Panc1 (cell line): ENCODE data around the gene ABCC11. TPM values are rescaled to one million over a fixed set of nuclear protein-coding genes. Genes with fewer than 3 reads are reported as not detected.

Experiments
- ATAC-seq: fragments of 200-7000 bp; cut with Tn5 transposase; 2 replicates; pipeline ENCODE4 v1.9.1; 2020; ENCODE audit warnings: mild to moderate bottlenecking, moderate library complexity
- BruUV-seq: library from RNA; stranded (reverse); fragments of 400-500 nt; replicated peaks from 2 replicates; lab custom pipeline; 2021; lab: Mats Ljungman, UMichigan
- CTCF ChIA-PET: fragments of 300-600 bp; sonication (Branson Sonifier 250); formaldehyde crosslinking; loops from one replicate; lab custom pipeline; 2022; ENCODE audit warnings: antibody characterized with exemption; lab: Charles Lee
- POLR2A ChIA-PET: fragments of 300-600 bp; sonication (Branson Sonifier 250); formaldehyde crosslinking; loops from one replicate; lab custom pipeline; 2022; ENCODE audit warnings: antibody characterized with exemption; lab: Charles Lee
- DNase-seq: peaks from one replicate; pipeline ENCODE4 v3.0.0-alpha.2; 2010; ENCODE audit warnings: low read depth, low spot score
- H3K27ac ChIP-seq: 2 replicates; pipeline ENCODE4 v1.5.1; 2011; ENCODE audit warnings: mild to moderate bottlenecking, low read length, inconsistent platforms
- H3K27me3 ChIP-seq: fragments of 200-500 bp; sonication (Bioruptor generic); 2 replicates; pipeline ENCODE4 v1.6.0; 2014; ENCODE audit warnings: low read length, inconsistent platforms; ENCODE audit not compliant: control insufficient read depth, insufficient read depth
- H3K36me3 ChIP-seq: fragments of 200-500 bp; sonication (Bioruptor generic); 2 replicates; pipeline ENCODE4 v1.5.1; 2014; ENCODE audit warnings: inconsistent platforms, mild to moderate bottlenecking, low read length, moderate library complexity; ENCODE audit not compliant: control insufficient read depth, insufficient read depth
- H3K4me1 ChIP-seq: 2 replicates; pipeline ENCODE4 v1.5.1; 2011; ENCODE audit warnings: inconsistent platforms, mild to moderate bottlenecking, low read length, moderate library complexity; ENCODE audit not compliant: control insufficient read depth, insufficient read depth
- H3K4me3 ChIP-seq, 2 experiments: 2 replicates each; pipeline ENCODE4 v1.5.1; 2011 to 2012; ENCODE audit warnings: low read depth in 2 of 2, low read length in 2 of 2, mild to moderate bottlenecking in 2 of 2, inconsistent platforms in 1 of 2, moderate library complexity in 1 of 2
- H3K9me3 ChIP-seq: fragments of 200-500 bp; sonication (Bioruptor generic); 2 replicates; pipeline ENCODE4 v1.5.1; 2014; ENCODE audit warnings: low read depth, mild to moderate bottlenecking, inconsistent platforms, low read length, moderate library complexity; ENCODE audit not compliant: control insufficient read depth, insufficient read depth
- POLR2AphosphoS5 ChIP-seq: IDR thresholded peaks from 2 replicates; pipeline ENCODE4 v1.6.1; 2012; ENCODE audit warnings: mild to moderate bottlenecking, low read depth, low read length, moderate library complexity
- SIN3A ChIP-seq: IDR thresholded peaks from 2 replicates; pipeline ENCODE4 v1.6.1; 2012; ENCODE audit warnings: low read depth, mild to moderate bottlenecking, low read length, moderate library complexity, borderline replicate concordance; ENCODE audit not compliant: insufficient read depth
- TCF7L2 ChIP-seq: IDR thresholded peaks from 2 replicates; pipeline ENCODE4 v1.6.1; 2011; ENCODE audit warnings: mild to moderate bottlenecking, low read depth, low read length, inconsistent platforms
- in situ Hi-C: cut with HindIII; loops from 2 replicates; pipeline ENCODE4 v1.10.0; 2016; ENCODE audit warnings: low sequenced_read_pairs, low pct_unique_long_range_greater_than_20kb
- intact Hi-C: fragments of 100-400 bp; cut with micrococcal nuclease; formaldehyde crosslinking; loops from one replicate; pipeline ENCODE4 v1.10.0; 2022; ENCODE audit not compliant: unreplicated experiment
- total RNA-seq: library from RNA; stranded (reverse); gene quantifications from one replicate; pipeline ENCODE4 v1.2.1, GENCODE V29; 2021; ENCODE audit not compliant: unreplicated experiment
- TF ChIP-seq, protein P1 (sequence below), 2 experiments: IDR thresholded peaks; 2 replicates each; pipeline ENCODE4 v1.6.1; 2011 to 2012; ENCODE audit warnings: low read depth in 2 of 2, control low read depth in 1 of 2, low read length in 1 of 2, mild to moderate bottlenecking in 1 of 2, moderate library complexity in 1 of 2; ENCODE audit not compliant: insufficient read depth in 1 of 2
- TF ChIP-seq, protein P2 (sequence below): fragments of 450-650 bp; IDR thresholded peaks from 2 replicates; pipeline ENCODE4 v1.5.1; 2017; ENCODE audit warnings: mild to moderate bottlenecking

The ABCC11 gene
- total RNA-seq, 1 experiment from 2014 or later, result not detected

DNA sequence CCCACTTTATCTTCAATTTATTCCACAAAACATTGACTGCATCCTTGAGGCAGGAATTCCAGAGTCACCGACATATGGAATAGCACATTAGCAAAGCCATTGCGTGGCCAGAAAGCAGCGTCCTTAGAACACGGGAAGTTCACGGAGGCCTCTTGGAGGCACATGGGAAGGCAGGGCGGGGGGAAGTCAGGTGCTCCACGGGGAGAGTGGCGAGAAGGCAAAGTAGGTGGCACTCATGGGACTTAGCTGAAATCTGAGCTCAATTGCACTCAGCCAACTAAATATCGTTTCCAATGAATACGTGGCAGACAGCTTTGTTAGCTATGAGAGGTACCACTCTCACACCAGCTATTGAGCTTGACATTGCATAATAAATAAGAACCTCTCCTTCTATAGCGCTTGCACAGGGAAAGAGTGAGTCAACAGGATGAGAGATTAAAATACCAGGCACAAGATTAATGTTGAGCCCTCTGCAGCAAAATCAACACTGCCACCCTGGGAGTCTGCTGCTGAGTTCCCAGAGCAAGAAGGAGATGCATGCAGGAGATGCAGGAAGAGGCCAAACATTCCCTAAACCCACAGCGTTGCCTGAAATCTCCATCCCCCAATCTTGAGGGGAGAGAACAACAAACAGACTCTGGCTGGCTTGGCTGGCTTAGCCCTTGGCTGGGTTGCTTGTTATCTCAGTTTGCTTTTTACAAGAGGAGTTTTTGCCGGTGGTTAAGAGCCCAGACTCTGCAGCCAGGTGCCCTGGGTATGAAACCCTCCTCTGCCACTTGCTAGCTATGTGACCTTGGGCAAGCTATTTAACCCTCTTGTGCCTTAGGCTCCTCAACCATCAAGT is 120.3 kb downstream of the ABCC11 start:
- BruUV-seq, result no TSS peak
- DNase-seq (peak; percentile 91), ATAC-seq (peak; percentile 87)
- TF ChIP-seq POLR2AphosphoS5, result peak; percentile 81; the same call in 1 of the 2 replicates
- TF ChIP-seq SIN3A, result no peak
- peak; percentile 97 for TF ChIP-seq TCF7L2
- CTCF ChIA-PET, result interaction anchor here (0.5 kb wide), 1 partner anchor 1177 kb away, joined by 6 read pairs; no protein-coding TSS in a partner anchor
- POLR2A ChIA-PET, result no interaction called here
- no peaks in the 10 kb centered on the region for H3K27me3 ChIP-seq
- H3K36me3 ChIP-seq, result no peaks in the 10 kb centered on the region
- H3K4me3 ChIP-seq, result no peak overlapping the region
- intact Hi-C loops (no loop called here), in situ Hi-C loops (no loop called here)
- peak overlapping the region; percentile 81 for H3K27ac ChIP-seq
- H3K4me1 ChIP-seq, result peaks cover 22% of the 10 kb centered on the region
- no peaks in the 10 kb centered on the region for H3K9me3 ChIP-seq

DNA sequence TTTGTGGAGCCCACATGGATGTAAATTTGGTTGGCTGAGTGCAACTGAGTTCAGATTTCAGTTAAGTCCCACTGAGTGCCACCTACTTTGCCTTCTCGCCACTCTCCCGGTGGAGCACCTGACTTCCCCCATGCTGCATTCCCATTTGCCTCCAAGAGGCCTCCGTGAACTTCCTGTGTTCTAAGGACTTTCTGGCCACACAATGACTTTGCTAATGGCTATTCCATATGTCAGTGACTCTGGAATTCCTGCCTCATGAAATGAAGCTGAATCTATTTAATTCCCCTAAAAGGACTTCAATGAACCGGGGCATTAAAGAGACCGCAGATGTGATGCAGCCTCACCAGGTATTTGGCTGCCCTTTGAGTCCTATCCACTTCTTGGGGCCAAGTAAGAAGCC is 121.5 kb downstream of the ABCC11 start:
- in situ Hi-C loops, result no loop called here
- peaks cover 23% of the 10 kb centered on the region for H3K4me1 ChIP-seq
- no TSS peak for BruUV-seq
- H3K9me3 ChIP-seq, result no peaks in the 10 kb centered on the region
- TF ChIP-seq SIN3A (no peak), POLR2AphosphoS5 (no peak), TCF7L2 (no peak)
- TF ChIP-seq, protein P1, sequence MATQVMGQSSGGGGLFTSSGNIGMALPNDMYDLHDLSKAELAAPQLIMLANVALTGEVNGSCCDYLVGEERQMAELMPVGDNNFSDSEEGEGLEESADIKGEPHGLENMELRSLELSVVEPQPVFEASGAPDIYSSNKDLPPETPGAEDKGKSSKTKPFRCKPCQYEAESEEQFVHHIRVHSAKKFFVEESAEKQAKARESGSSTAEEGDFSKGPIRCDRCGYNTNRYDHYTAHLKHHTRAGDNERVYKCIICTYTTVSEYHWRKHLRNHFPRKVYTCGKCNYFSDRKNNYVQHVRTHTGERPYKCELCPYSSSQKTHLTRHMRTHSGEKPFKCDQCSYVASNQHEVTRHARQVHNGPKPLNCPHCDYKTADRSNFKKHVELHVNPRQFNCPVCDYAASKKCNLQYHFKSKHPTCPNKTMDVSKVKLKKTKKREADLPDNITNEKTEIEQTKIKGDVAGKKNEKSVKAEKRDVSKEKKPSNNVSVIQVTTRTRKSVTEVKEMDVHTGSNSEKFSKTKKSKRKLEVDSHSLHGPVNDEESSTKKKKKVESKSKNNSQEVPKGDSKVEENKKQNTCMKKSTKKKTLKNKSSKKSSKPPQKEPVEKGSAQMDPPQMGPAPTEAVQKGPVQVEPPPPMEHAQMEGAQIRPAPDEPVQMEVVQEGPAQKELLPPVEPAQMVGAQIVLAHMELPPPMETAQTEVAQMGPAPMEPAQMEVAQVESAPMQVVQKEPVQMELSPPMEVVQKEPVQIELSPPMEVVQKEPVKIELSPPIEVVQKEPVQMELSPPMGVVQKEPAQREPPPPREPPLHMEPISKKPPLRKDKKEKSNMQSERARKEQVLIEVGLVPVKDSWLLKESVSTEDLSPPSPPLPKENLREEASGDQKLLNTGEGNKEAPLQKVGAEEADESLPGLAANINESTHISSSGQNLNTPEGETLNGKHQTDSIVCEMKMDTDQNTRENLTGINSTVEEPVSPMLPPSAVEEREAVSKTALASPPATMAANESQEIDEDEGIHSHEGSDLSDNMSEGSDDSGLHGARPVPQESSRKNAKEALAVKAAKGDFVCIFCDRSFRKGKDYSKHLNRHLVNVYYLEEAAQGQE (IDR thresholded peaks at IDR 0.05; ENCODE audit: insufficient read depth in 1 of 2, low read depth in 2 of 2, low read length in 1 of 2), result no peak
- TF ChIP-seq, protein P2, sequence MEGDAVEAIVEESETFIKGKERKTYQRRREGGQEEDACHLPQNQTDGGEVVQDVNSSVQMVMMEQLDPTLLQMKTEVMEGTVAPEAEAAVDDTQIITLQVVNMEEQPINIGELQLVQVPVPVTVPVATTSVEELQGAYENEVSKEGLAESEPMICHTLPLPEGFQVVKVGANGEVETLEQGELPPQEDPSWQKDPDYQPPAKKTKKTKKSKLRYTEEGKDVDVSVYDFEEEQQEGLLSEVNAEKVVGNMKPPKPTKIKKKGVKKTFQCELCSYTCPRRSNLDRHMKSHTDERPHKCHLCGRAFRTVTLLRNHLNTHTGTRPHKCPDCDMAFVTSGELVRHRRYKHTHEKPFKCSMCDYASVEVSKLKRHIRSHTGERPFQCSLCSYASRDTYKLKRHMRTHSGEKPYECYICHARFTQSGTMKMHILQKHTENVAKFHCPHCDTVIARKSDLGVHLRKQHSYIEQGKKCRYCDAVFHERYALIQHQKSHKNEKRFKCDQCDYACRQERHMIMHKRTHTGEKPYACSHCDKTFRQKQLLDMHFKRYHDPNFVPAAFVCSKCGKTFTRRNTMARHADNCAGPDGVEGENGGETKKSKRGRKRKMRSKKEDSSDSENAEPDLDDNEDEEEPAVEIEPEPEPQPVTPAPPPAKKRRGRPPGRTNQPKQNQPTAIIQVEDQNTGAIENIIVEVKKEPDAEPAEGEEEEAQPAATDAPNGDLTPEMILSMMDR, result no peak
- H3K4me3 ChIP-seq, result no peak overlapping the region
- POLR2A ChIA-PET, result no interaction called here
- intact Hi-C loops, result no loop called here
- peak overlapping the region; percentile 81 for H3K27ac ChIP-seq
- DNase-seq, result no peak
- H3K36me3 ChIP-seq, result no peaks in the 10 kb centered on the region
- CTCF ChIA-PET, result no interaction called here
- no peak for ATAC-seq
- no peaks in the 10 kb centered on the region for H3K27me3 ChIP-seq

DNA sequence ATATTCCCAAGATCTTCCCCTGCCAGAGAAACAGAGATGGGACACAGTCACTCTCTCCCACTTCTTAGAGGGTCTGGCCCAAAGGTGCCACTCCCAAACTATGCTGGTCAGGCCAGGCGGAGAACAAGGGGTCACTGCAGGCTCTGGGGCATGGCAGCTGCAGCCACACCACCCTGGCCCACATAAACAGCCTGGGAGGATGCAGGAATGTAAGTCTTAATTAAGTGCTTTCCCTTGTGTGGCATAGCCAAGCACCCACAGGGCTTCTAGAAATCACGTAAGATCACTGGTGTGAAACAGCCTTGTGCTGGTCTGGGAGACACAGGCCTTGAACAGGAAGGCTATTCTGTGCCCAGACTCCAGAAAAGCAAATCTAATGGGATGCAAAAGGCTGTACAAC is 123.1 kb downstream of the ABCC11 start:
- Histone ChIP-seq H3K4me3 (no peak overlapping the region), H3K36me3 (no peaks in the 10 kb centered on the region), H3K9me3 (no peaks in the 10 kb centered on the region), H3K27me3 (no peaks in the 10 kb centered on the region), H3K4me1 (peaks cover 23% of the 10 kb centered on the region), H3K27ac (peak overlapping the region; percentile 81)
- ChIA-PET CTCF (no interaction called here), POLR2A (no interaction called here)
- in situ Hi-C loops (no loop called here), intact Hi-C loops (no loop called here)
- no TSS peak for BruUV-seq
- DNase-seq (no peak), ATAC-seq (no peak)
- TF ChIP-seq, protein P1 (IDR thresholded peaks at IDR 0.05; ENCODE audit: insufficient read depth in 1 of 2, low read depth in 2 of 2, low read length in 1 of 2), result no peak
- TF ChIP-seq POLR2AphosphoS5 (no peak), SIN3A (no peak), TCF7L2 (no peak)
- TF ChIP-seq, protein P2, result no peak
